NCI-H526 treated with DMSO at 0.1 percent for 48 hours (cell line): ENCODE data around the gene ZNF653.

Experiments
- DNase-seq: peaks from one replicate; lab custom pipeline; 2025; lab: John Stamatoyannopoulos, UW

The ZNF653 gene

GRCh38 chr19:11519138-11519537 is 13.5 kb upstream of the ZNF653 start:
- no peak for DNase-seq

DNA sequence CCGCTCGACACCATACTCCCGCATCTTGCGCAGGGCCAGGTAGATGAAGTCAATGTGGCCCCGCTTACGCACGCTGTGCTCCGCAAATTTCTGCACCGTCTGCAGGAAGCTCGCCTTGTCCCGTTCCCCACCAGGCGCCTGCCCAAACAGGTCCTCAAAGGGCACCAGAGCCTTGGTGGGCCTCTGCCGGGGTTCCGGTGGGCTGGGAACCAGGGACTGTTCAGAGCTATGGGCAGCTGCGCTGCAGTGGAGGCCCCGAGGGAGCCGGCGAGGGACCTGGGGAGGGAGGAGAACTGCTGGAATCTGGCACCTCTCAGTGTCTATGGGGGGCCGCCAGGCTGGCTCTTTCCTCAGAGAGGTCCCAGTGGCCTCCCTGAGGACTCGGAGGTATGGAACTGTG is 8.3 kb upstream of the ZNF653 start:
- no peak for DNase-seq

- DNase-seq, result no peak
These were observed 4.8 kb upstream of the ZNF653 start for GRCh38 chr19:11510444-11510843.

- no peak for DNase-seq
These were observed 1.9 kb upstream of the ZNF653 start for GRCh38 chr19:11507370-11508078.

DNA sequence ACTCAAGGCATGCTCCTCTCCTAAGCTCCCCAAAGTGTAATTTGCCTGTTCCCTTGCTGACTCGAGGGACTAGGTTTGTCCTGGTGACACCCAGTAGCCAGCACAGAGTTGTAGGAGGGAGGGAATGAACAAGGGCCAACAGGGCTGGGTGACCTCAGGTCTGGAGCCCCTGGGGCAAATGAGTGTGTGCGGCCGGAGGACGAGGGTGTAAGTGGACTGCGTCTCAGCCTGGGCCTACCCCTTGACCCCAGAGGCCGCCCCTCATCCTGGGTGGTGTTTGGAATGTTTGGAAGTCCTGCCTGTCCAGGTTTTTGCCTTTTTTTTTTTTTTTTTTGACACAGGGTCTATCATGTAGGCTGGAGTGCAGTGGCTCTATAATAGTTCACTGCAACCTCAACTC is 1.3 kb upstream of the ZNF653 start:
- no peak for DNase-seq

DNA sequence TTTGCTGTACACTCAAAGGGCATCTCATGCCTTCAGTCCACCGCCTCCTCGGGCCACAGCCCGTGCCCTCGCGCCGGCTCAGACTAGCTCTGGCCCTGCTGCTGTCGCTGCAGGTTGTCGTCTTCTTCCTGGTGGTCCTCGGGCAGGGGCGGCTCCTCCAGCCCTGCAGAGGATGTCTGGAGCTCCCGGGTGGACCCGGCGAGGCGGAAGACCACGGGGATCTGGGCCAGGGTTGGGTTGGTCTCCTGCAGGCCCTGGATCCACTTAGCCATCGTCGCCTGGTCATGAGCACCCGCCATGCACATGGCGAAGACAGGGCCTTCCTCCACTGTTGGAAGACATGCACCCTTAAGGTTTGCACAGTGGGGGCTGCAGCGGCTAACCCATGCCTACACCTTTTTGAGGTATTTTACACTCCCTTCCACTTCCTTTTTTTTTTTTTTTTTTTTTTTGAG is 489 bp upstream of the ZNF653 start:
- DNase-seq, result no peak

DNA sequence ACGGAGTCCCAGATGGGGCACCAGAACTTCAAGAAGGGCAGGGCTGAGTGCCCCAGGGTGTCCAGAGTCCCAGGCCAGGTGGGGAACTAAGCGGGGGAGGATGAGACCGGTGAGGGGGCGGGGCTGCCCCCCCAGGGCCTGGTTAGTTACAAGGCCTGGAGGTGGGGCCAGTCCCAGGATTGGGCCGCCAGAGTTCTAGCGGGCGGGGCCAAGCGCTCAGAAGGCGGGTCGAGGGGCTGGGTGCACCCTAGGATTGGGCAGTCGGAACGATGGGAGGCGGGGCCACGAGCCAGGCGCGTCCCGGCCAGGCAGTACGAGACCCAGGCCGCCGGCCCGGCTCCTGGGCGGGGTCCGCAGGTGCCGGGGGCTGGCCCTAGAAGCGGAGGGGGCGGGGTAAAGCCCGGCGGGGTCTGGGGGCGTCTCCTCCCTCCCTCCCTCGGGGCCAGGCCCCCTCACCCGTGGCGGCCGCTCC is 571 bp downstream of the ZNF653 start:
- DNase-seq, result peak; percentile 78

GRCh38 chr19:11504502-11505031 is 1.1 kb downstream of the ZNF653 start:
- no peak for DNase-seq

GRCh38 chr19:11499890-11500420 is 5.7 kb downstream of the ZNF653 start:
- DNase-seq, result no peak

DNA sequence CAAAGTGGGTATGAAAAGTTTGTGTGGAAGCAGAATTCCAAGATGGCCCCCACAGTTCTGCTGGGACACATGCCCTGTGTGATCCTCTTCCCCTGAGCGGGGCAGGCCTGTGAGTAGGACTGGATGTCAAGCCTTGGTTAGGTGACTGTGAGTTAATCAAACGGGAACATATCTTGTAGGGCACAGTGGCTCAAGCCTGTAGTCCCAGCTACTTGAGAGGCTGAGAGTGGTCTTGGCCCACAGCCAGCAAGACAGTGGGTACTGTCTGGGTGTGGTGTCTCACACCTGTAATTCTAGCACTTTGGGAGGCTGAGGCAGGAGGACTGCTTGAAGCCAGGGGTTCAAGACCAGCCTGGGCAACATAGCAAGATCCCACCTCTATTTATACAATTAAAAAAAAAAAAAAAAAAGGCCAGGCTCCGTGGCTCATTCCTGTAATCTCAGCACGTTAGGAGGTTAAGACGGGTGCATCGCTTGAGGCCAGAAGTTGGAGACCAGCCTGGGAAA is 6.4 kb downstream of the ZNF653 start:
- DNase-seq, result no peak

DNA sequence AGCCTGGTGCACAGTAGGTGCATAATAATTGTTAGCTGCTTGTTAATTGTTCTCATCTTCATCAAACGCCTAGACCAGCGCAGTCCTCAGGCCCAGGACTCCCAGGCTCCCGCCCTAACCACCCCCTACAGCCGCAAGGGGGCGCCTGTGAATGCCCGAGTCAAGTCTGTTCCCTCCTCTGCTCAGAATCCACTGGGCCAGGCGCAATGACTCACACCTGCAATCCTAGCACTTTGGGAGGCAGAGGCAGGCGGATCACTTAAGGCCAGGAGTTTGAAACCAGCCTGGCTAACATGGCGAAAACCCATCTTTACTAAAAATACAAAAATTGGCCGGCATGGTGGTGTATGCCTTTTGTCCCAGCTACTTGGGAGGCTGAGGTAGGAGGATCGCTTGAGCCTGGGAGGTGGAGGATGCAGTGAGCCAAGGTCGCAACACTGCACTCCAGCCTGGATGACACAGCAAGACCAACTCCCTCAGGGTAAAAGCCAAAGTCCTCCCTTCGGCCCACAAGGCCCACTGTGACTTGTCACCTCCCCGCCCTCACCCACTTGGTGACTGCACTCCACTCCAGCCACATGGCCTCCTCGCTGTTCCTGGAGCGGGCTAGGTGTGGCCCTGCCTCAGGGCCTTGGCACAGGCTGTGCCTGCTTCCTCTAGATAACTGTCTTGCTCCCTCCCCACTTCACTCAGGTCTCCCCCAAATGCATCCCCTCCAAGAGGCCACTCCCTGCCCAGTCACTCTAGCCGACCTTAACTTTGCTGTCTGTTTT is 9.1 kb downstream of the ZNF653 start:
- DNase-seq, result no peak

GRCh38 chr19:11495885-11496284 is 9.8 kb downstream of the ZNF653 start:
- DNase-seq, result no peak

GRCh38 chr19:11495481-11495880 is 10.2 kb downstream of the ZNF653 start:
- DNase-seq, result no peak

- DNase-seq, result no peak
These were observed 10.9 kb downstream of the ZNF653 start for GRCh38 chr19:11494634-11495285.

GRCh38 chr19:11489378-11489777 is 16.3 kb downstream of the ZNF653 start:
- no peak for DNase-seq

GRCh38 chr19:11486661-11487503 is 18.8 kb downstream of the ZNF653 start:
- no peak for DNase-seq

DNA sequence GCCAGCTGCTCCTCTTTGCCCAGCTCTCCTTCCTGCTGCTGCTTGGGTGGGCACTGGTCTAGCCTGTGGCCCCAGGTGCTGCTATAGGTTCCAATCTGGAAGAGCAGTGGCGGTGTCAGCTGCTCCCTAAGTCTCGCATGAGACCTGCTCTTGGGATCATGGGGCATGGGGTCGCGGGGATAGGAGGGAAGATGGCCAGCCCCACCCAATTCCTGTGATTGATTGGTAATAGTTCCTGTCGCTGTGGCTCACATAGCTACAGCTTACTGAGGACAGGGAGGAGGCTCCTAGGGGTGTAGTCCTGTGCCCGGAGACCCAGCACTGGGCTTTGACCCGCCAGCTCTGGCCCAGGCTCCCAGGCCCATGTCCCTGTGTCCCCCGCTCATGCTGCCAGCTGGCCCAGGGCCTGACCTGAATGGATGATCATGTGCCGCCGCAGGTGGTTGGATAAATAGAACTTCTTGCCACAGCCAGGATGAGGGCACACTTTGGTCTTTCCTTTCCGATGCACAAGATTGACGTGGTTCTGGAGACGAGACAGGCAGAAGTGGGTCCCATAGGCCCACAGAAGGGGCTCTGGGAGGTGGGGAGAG is 20.3 kb downstream of the ZNF653 start:
- no peak for DNase-seq

DNA sequence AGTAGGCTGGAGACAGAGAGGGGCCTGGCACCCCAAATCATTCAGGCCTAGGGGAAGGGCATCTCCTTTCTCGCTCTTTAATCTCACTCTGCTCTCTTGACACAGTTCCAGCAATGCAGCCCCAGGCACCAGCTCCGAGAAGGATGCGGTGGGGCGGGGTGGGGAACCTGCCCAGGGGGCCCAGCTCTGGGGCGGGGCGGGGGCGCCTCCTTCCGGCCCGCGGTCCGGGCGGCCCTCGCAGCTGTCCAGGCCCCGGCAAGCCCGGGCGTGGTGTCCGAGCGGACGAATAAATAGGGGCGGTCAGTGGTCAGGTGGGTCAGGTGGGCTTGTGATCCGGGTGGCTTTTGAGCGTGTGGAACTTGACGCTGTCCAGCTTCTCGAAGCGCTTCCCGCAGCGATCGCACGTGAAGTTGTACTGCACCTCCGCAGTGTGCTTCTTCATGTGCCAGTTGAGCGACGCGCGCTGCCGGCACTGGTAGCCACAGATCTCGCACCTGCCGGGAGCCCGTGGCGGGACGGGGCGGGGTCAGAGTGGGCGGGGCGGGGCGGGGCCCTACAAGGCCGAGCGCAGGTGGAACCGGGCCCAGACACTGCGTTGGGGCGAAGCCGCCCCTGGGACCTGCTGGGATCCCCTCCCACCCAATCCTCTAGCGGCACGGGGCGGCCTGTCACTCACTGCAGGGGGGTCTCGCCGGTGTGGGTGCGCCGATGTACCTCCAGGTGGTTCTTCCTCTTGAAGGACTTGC is 22.1 kb downstream of the ZNF653 start:
- no peak for DNase-seq

- peak; percentile 25 for DNase-seq
These were observed 23.1 kb downstream of the ZNF653 start for GRCh38 chr19:11482384-11483050.
